ENCODE measurements around the gene MED20. TPM values are rescaled to one million over a fixed set of nuclear protein-coding genes. Genes with fewer than 3 reads are reported as not detected.
A peak's percentile ranks its signal among the peaks of the same experiment; 100 is the strongest.

MED20 gene
- total and polyA plus RNA-seq, 10 of the 15 experiments (the other 5 are each of a cell fraction or from before 2014, with no cell fraction given): 13.4 to 24.8 (median 17.9) TPM

GRCh38 chr6:41964201-41964887 lies 43.4 kb upstream of the MED20 start:
- H3K9me3 ChIP-seq (replicated peaks; ENCODE audit: control insufficient read depth, insufficient read depth, low read length): no peaks in the 10 kb centered on the region
- ChIA-PET POLR2A (no interaction called here), RAD21 (ENCODE audit: unreplicated experiment) (interaction anchor here (1.5 kb wide), 1 partner anchor 43 kb away, joined by 3 read pairs; the partner anchor contains the start of genes BYSL and MED20), SMC1A (ENCODE audit: uncharacterized antibody, unreplicated experiment) (interaction anchor here (0.7 to 1.4 kb wide), 3 partner anchors 12 to 79 kb away, joined by 3 to 4 read pairs (median 3); no protein-coding TSS in a partner anchor), CTCF (interaction anchor here (0.6 to 1.2 kb wide), 3 partner anchors 22 to 201 kb away, joined by 3 read pairs; partner anchors contain the start of gene MED20)
- 68% methylated on average over 2 of the region's 2 CpGs for WGBS (ENCODE audit: insufficient coverage, insufficient replicate concordance, low lambda C conversion rate, missing lambda C conversion rate)
- intact Hi-C loops (cut with micrococcal nuclease; ENCODE audit: unreplicated experiment) (no loop called here), in situ Hi-C loops (cut with MboI) (no loop called here)
- no peak overlapping the region for H2AFZ ChIP-seq (ENCODE audit: control insufficient read depth, low read depth, low read length)
- H3K79me2 ChIP-seq (ENCODE audit: control insufficient read depth, insufficient read depth, low read length): no peaks in the 10 kb centered on the region
- FAIRE-seq (no peak), DNase-seq (ENCODE audit: low read depth, low spot score) (no peak), ATAC-seq (no peak; the same call in 2 of the 3 replicates)
- no peak overlapping the region for H3K4me3 ChIP-seq
- H3K9ac ChIP-seq (ENCODE audit: control insufficient read depth, insufficient read depth, low read length): no peak overlapping the region
- H3K27me3 ChIP-seq (replicated peaks in 1 of 2; ENCODE audit: control insufficient read depth in 2 of 2, insufficient read depth in 2 of 2, low read length in 1 of 2): no peaks in the 10 kb centered on the region
- peaks cover 4% of the 10 kb centered on the region for H3K4me1 ChIP-seq (ENCODE audit: control insufficient read depth, insufficient read depth, low read length)
- H4K20me1 ChIP-seq (ENCODE audit: control insufficient read depth, insufficient read depth): no peaks in the 10 kb centered on the region
- TF ChIP-seq, protein P1, sequence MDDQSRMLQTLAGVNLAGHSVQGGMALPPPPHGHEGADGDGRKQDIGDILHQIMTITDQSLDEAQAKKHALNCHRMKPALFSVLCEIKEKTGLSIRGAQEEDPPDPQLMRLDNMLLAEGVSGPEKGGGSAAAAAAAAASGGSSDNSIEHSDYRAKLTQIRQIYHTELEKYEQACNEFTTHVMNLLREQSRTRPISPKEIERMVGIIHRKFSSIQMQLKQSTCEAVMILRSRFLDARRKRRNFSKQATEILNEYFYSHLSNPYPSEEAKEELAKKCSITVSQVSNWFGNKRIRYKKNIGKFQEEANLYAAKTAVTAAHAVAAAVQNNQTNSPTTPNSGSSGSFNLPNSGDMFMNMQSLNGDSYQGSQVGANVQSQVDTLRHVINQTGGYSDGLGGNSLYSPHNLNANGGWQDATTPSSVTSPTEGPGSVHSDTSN (IDR thresholded peaks at IDR 0.05; ENCODE audit: insufficient replicate concordance, low read depth, low read length): peak; percentile 8
- TF ChIP-seq TAF1 (IDR thresholded peaks at IDR 0.05; ENCODE audit: borderline replicate concordance, low read depth, low read length) (no peak), BCL3 (IDR thresholded peaks at IDR 0.05; ENCODE audit: borderline replicate concordance, insufficient read depth, low read depth, low read length, poor library complexity, severe bottlenecking) (peak; percentile 82), TCF3 (IDR thresholded peaks at IDR 0.05; ENCODE audit: borderline replicate concordance, insufficient read depth, low read depth, low read length) (peak; percentile 53; the same call in 1 of the 2 replicates), HDGF (IDR thresholded peaks at IDR 0.05) (peak; percentile 61; the same call in 1 of the 2 replicates)
- no peak overlapping the region for H3K4me2 ChIP-seq (ENCODE audit: control insufficient read depth, insufficient read depth)
- no peaks in the 10 kb centered on the region for H3K36me3 ChIP-seq (ENCODE audit: control insufficient read depth in 2 of 2, insufficient read depth in 2 of 2, low read length in 1 of 2)
- H3K27ac ChIP-seq (ENCODE audit: control insufficient read depth, insufficient read depth): no peak overlapping the region
- BruUV-seq (replicated peaks): no TSS peak

Data from GM12878 (cell line).